ENCODE data around the gene EXOC1.
A peak's percentile ranks its signal among the peaks of the same experiment; 100 is the strongest.

EXOC1 gene

GRCh38 chr4:55865228-55865806 is 11.9 kb downstream of the EXOC1 start:
- TF ChIP-seq ZBTB7A (IDR thresholded peaks at IDR 0.05; ENCODE audit: low read depth), result no peak
- no peak for TF ChIP-seq REST (IDR thresholded peaks at IDR 0.05; ENCODE audit: low read depth)
- TF ChIP-seq MAX (IDR thresholded peaks at IDR 0.05), result no peak
- TF ChIP-seq FOXM1 (IDR thresholded peaks at IDR 0.05; ENCODE audit: borderline replicate concordance, low read depth), result no peak
- no peak for TF ChIP-seq YY1 (IDR thresholded peaks at IDR 0.05; ENCODE audit: low read depth)
- TF ChIP-seq TCF12 (IDR thresholded peaks at IDR 0.05; ENCODE audit: low read depth), result no peak
- no peak for TF ChIP-seq RAD21 (IDR thresholded peaks at IDR 0.05; ENCODE audit: low read depth)
- TF ChIP-seq CEBPB (IDR thresholded peaks at IDR 0.05), result no peak
- TF ChIP-seq CREB1 (IDR thresholded peaks at IDR 0.05; ENCODE audit: low read depth), result no peak
- no peak for TF ChIP-seq EGR1 (IDR thresholded peaks at IDR 0.05)
- TF ChIP-seq EP300 (IDR thresholded peaks at IDR 0.05; ENCODE audit: borderline replicate concordance), result no peak
- no peak for TF ChIP-seq NFIC (IDR thresholded peaks at IDR 0.05)
- TF ChIP-seq TAF1 (IDR thresholded peaks at IDR 0.05; ENCODE audit: low read depth), result no peak
- no peak for TF ChIP-seq USF1 (IDR thresholded peaks at IDR 0.05)
- no peak for TF ChIP-seq TEAD4 (IDR thresholded peaks at IDR 0.05)

- TF ChIP-seq TAF1 (IDR thresholded peaks at IDR 0.05; ENCODE audit: low read depth) (no peak), CEBPB (IDR thresholded peaks at IDR 0.05) (no peak), EP300 (IDR thresholded peaks at IDR 0.05; ENCODE audit: borderline replicate concordance) (no peak), YY1 (IDR thresholded peaks at IDR 0.05; ENCODE audit: low read depth) (no peak), TEAD4 (IDR thresholded peaks at IDR 0.05) (no peak)
These were observed 13.0 kb downstream of the EXOC1 start for GRCh38 chr4:55866290-55866907.

- TF ChIP-seq RAD21 (IDR thresholded peaks at IDR 0.05; ENCODE audit: low read depth) (peak; percentile 69), YY1 (IDR thresholded peaks at IDR 0.05; ENCODE audit: low read depth) (no peak)
These were observed 13.6 kb downstream of the EXOC1 start for GRCh38 chr4:55866973-55867574.

- TF ChIP-seq YY1 (IDR thresholded peaks at IDR 0.05; ENCODE audit: low read depth), result no peak
- TF ChIP-seq MAX (IDR thresholded peaks at IDR 0.05), result no peak
These were observed 15.2 kb downstream of the EXOC1 start for GRCh38 chr4:55868581-55869090.

GRCh38 chr4:55871299-55871800 is 17.9 kb downstream of the EXOC1 start:
- TF ChIP-seq EP300 (IDR thresholded peaks at IDR 0.05; ENCODE audit: borderline replicate concordance) (no peak), YY1 (IDR thresholded peaks at IDR 0.05; ENCODE audit: low read depth) (no peak), FOXM1 (IDR thresholded peaks at IDR 0.05; ENCODE audit: borderline replicate concordance, low read depth) (no peak), REST (IDR thresholded peaks at IDR 0.05; ENCODE audit: low read depth) (no peak), TCF12 (IDR thresholded peaks at IDR 0.05; ENCODE audit: low read depth) (no peak), NFIC (IDR thresholded peaks at IDR 0.05) (no peak), TAF1 (IDR thresholded peaks at IDR 0.05; ENCODE audit: low read depth) (no peak), CREB1 (IDR thresholded peaks at IDR 0.05; ENCODE audit: low read depth) (no peak), TEAD4 (IDR thresholded peaks at IDR 0.05) (no peak), ZBTB7A (IDR thresholded peaks at IDR 0.05; ENCODE audit: low read depth) (no peak), EGR1 (IDR thresholded peaks at IDR 0.05) (no peak), MAX (IDR thresholded peaks at IDR 0.05) (no peak), RAD21 (IDR thresholded peaks at IDR 0.05; ENCODE audit: low read depth) (no peak), USF1 (IDR thresholded peaks at IDR 0.05) (no peak), CEBPB (IDR thresholded peaks at IDR 0.05) (no peak)
